ENCODE results near the gene VWF. TPM values are rescaled to one million over a fixed set of nuclear protein-coding genes. Genes with fewer than 3 reads are reported as not detected.
A peak's percentile ranks its signal among the peaks of the same experiment; 100 is the strongest.

VWF gene
- total and polyA plus RNA-seq, 2 experiments from 2014 or later, result 0.42 to 0.56 TPM

DNA sequence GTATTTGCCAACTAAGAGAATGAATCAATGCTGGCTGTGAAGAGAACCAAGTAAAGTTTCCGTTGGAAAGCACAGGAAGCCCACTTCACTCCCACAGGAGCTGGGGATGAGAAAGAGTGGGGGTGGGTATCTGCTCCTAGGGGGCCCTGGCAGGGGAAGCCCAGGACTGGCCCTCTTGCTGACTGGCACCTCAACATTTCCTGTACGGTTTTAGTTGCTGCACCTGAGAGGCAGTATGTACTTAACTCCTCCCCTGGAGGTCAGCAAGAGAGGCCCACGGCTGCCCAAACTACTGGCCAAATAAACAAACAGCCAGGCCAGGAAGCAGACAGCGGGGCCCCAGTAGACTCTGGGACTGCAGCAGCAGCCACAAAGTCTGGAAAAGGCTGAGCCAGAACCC lies 33.8 kb upstream of the VWF start:
- Histone ChIP-seq H3F3A (replicated peaks; ENCODE audit: low read depth) (no peaks in the 10 kb centered on the region), H3K4me2 (no peak overlapping the region), H3K79me2 (replicated peaks; ENCODE audit: insufficient read depth) (no peaks in the 10 kb centered on the region), H3K36me3 (ENCODE audit: insufficient read depth) (no peaks in the 10 kb centered on the region), H3K27ac (ENCODE audit: low read depth) (no peak overlapping the region), H4K20me1 (replicated peaks; ENCODE audit: insufficient read depth) (no peaks in the 10 kb centered on the region), H3K4me3 (no peak overlapping the region), H3K4me1 (ENCODE audit: insufficient read depth) (no peaks in the 10 kb centered on the region), H3K27me3 (ENCODE audit: insufficient read depth) (no peaks in the 10 kb centered on the region), H2AFZ (peak overlapping the region; percentile 66; the same call in 1 of the 2 replicates), H3K9me2 (ENCODE audit: insufficient read depth) (no peaks in the 10 kb centered on the region)
- no peak overlapping the region for H3K4me3 Mint-ChIP-seq
- no peak for ATAC-seq
- H3K36me3 Mint-ChIP-seq (ENCODE audit: low read depth), result no peaks in the 10 kb centered on the region
- H3K9me3 Mint-ChIP-seq, result no peaks in the 10 kb centered on the region
- no peak for TF ChIP-seq ZNF331 (CRISPR knock-in tag; IDR thresholded peaks at IDR 0.05; ENCODE audit: low read depth)
- TF ChIP-seq EZH2 (IDR thresholded peaks at IDR 0.05; ENCODE audit: low read depth, unreplicated experiment), result no peak
- DNase-seq (ENCODE audit: low spot score), result no peak
- H3K4me1 Mint-ChIP-seq, result peaks cover 4% of the 10 kb centered on the region; the same call in 2 of the 3 replicates
- peaks cover 7% of the 10 kb centered on the region for H3K27me3 Mint-ChIP-seq (ENCODE audit: insufficient read depth, low read depth, poor library complexity)
- no peak overlapping the region for H3K27ac Mint-ChIP-seq

DNA sequence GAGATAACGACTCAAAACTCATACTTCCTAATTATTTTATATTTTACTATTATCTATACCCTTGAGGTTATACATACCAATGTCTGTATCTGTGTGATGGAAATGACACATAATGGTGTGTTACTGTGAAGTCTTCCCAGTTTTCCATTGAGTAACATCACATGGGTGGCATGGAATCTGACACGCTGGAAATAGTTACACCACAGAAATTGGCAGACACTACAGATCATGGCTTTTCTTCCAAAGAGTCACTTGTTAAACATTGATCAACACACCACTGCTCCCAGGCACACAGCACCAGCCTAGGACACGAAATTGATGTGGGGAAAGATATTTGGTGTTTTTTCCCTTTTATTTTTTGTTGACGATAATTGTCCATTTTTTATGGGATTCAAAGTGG lies 33.0 kb upstream of the VWF start:
- no peaks in the 10 kb centered on the region for H3K4me1 ChIP-seq (ENCODE audit: insufficient read depth)
- DNase-seq (ENCODE audit: low spot score), result no peak
- H3K27ac ChIP-seq (ENCODE audit: low read depth), result no peak overlapping the region
- H3K9me2 ChIP-seq (ENCODE audit: insufficient read depth), result no peaks in the 10 kb centered on the region
- no peaks in the 10 kb centered on the region for H4K20me1 ChIP-seq (replicated peaks; ENCODE audit: insufficient read depth)
- H3K4me3 ChIP-seq, result no peak overlapping the region
- H3K79me2 ChIP-seq (replicated peaks; ENCODE audit: insufficient read depth), result no peaks in the 10 kb centered on the region
- no peaks in the 10 kb centered on the region for H3F3A ChIP-seq (replicated peaks; ENCODE audit: low read depth)
- no peaks in the 10 kb centered on the region for H3K36me3 ChIP-seq (ENCODE audit: insufficient read depth)
- H3K27me3 ChIP-seq (ENCODE audit: insufficient read depth), result no peaks in the 10 kb centered on the region
- H3K27ac Mint-ChIP-seq, result no peak overlapping the region
- H3K9me3 Mint-ChIP-seq, result no peaks in the 10 kb centered on the region
- no peak for ATAC-seq
- H3K27me3 Mint-ChIP-seq (ENCODE audit: insufficient read depth, low read depth, poor library complexity), result peaks cover 7% of the 10 kb centered on the region
- H2AFZ ChIP-seq, result no peak overlapping the region
- no peak overlapping the region for H3K4me2 ChIP-seq
- no peak overlapping the region for H3K4me3 Mint-ChIP-seq
- no peaks in the 10 kb centered on the region for H3K36me3 Mint-ChIP-seq (ENCODE audit: low read depth)
- H3K4me1 Mint-ChIP-seq, result peaks cover 4% of the 10 kb centered on the region; the same call in 2 of the 3 replicates
- TF ChIP-seq EZH2phosphoT487 (IDR thresholded peaks at IDR 0.05; ENCODE audit: unreplicated experiment) (no peak), CREB1 (CRISPR knock-in tag; IDR thresholded peaks at IDR 0.05; ENCODE audit: low read depth) (no peak), ZNF331 (CRISPR knock-in tag; IDR thresholded peaks at IDR 0.05; ENCODE audit: low read depth) (no peak), JUNB (IDR thresholded peaks at IDR 0.05; ENCODE audit: unreplicated experiment) (no peak), ZNF114 (CRISPR knock-in tag; IDR thresholded peaks at IDR 0.05) (no peak), STAT1 (IDR thresholded peaks at IDR 0.05; ENCODE audit: unreplicated experiment) (no peak)
- TF ChIP-seq, protein P1, sequence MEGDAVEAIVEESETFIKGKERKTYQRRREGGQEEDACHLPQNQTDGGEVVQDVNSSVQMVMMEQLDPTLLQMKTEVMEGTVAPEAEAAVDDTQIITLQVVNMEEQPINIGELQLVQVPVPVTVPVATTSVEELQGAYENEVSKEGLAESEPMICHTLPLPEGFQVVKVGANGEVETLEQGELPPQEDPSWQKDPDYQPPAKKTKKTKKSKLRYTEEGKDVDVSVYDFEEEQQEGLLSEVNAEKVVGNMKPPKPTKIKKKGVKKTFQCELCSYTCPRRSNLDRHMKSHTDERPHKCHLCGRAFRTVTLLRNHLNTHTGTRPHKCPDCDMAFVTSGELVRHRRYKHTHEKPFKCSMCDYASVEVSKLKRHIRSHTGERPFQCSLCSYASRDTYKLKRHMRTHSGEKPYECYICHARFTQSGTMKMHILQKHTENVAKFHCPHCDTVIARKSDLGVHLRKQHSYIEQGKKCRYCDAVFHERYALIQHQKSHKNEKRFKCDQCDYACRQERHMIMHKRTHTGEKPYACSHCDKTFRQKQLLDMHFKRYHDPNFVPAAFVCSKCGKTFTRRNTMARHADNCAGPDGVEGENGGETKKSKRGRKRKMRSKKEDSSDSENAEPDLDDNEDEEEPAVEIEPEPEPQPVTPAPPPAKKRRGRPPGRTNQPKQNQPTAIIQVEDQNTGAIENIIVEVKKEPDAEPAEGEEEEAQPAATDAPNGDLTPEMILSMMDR (conservative IDR thresholded peaks at IDR 0.05; ENCODE audit: low read depth in 2 of 2), result no peak
- TF ChIP-seq, protein P2, sequence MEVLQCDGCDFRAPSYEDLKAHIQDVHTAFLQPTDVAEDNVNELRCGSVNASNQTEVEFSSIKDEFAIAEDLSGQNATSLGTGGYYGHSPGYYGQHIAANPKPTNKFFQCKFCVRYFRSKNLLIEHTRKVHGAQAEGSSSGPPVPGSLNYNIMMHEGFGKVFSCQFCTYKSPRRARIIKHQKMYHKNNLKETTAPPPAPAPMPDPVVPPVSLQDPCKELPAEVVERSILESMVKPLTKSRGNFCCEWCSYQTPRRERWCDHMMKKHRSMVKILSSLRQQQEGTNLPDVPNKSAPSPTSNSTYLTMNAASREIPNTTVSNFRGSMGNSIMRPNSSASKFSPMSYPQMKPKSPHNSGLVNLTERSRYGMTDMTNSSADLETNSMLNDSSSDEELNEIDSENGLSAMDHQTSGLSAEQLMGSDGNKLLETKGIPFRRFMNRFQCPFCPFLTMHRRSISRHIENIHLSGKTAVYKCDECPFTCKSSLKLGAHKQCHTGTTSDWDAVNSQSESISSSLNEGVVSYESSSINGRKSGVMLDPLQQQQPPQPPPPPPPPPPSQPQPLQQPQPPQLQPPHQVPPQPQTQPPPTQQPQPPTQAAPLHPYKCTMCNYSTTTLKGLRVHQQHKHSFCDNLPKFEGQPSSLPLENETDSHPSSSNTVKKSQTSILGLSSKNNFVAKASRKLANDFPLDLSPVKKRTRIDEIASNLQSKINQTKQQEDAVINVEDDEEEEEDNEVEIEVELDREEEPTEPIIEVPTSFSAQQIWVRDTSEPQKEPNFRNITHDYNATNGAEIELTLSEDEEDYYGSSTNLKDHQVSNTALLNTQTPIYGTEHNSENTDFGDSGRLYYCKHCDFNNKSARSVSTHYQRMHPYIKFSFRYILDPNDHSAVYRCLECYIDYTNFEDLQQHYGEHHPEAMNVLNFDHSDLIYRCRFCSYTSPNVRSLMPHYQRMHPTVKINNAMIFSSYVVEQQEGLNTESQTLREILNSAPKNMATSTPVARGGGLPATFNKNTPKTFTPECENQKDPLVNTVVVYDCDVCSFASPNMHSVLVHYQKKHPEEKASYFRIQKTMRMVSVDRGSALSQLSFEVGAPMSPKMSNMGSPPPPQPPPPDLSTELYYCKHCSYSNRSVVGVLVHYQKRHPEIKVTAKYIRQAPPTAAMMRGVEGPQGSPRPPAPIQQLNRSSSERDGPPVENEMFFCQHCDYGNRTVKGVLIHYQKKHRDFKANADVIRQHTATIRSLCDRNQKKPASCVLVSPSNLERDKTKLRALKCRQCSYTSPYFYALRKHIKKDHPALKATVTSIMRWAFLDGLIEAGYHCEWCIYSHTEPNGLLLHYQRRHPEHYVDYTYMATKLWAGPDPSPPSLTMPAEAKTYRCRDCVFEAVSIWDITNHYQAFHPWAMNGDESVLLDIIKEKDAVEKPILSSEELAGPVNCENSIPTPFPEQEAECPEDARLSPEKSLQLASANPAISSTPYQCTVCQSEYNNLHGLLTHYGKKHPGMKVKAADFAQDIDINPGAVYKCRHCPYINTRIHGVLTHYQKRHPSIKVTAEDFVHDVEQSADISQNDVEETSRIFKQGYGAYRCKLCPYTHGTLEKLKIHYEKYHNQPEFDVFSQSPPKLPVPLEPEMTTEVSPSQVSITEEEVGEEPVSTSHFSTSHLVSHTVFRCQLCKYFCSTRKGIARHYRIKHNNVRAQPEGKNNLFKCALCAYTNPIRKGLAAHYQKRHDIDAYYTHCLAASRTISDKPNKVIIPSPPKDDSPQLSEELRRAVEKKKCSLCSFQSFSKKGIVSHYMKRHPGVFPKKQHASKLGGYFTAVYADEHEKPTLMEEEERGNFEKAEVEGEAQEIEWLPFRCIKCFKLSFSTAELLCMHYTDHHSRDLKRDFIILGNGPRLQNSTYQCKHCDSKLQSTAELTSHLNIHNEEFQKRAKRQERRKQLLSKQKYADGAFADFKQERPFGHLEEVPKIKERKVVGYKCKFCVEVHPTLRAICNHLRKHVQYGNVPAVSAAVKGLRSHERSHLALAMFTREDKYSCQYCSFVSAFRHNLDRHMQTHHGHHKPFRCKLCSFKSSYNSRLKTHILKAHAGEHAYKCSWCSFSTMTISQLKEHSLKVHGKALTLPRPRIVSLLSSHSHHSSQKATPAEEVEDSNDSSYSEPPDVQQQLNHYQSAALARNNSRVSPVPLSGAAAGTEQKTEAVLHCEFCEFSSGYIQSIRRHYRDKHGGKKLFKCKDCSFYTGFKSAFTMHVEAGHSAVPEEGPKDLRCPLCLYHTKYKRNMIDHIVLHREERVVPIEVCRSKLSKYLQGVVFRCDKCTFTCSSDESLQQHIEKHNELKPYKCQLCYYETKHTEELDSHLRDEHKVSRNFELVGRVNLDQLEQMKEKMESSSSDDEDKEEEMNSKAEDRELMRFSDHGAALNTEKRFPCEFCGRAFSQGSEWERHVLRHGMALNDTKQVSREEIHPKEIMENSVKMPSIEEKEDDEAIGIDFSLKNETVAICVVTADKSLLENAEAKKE (CRISPR knock-in tag; IDR thresholded peaks at IDR 0.05), result no peak
- TF ChIP-seq, protein P3, sequence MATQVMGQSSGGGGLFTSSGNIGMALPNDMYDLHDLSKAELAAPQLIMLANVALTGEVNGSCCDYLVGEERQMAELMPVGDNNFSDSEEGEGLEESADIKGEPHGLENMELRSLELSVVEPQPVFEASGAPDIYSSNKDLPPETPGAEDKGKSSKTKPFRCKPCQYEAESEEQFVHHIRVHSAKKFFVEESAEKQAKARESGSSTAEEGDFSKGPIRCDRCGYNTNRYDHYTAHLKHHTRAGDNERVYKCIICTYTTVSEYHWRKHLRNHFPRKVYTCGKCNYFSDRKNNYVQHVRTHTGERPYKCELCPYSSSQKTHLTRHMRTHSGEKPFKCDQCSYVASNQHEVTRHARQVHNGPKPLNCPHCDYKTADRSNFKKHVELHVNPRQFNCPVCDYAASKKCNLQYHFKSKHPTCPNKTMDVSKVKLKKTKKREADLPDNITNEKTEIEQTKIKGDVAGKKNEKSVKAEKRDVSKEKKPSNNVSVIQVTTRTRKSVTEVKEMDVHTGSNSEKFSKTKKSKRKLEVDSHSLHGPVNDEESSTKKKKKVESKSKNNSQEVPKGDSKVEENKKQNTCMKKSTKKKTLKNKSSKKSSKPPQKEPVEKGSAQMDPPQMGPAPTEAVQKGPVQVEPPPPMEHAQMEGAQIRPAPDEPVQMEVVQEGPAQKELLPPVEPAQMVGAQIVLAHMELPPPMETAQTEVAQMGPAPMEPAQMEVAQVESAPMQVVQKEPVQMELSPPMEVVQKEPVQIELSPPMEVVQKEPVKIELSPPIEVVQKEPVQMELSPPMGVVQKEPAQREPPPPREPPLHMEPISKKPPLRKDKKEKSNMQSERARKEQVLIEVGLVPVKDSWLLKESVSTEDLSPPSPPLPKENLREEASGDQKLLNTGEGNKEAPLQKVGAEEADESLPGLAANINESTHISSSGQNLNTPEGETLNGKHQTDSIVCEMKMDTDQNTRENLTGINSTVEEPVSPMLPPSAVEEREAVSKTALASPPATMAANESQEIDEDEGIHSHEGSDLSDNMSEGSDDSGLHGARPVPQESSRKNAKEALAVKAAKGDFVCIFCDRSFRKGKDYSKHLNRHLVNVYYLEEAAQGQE (IDR thresholded peaks at IDR 0.05; ENCODE audit: unreplicated experiment), result no peak
